GM12872 (cell line): ENCODE data around the gene KIF26B.

ENCODE experiments used
- CTCF ChIP-seq: IDR thresholded peaks from 3 replicates; pipeline ENCODE4 v1.5.1; 2011; ENCODE audit warnings: low read depth, mild to moderate bottlenecking, low read length, moderate library complexity; ENCODE audit not compliant: insufficient read depth

KIF26B gene

GRCh38 chr1:245272676-245273075 lies 117.9 kb downstream of the KIF26B start:
- TF ChIP-seq CTCF = no peak

GRCh38 chr1:245276445-245276844 lies 121.7 kb downstream of the KIF26B start:
- TF ChIP-seq CTCF = no peak

- TF ChIP-seq CTCF = peak; percentile 18; the same call in 1 of the 3 replicates
Measured at GRCh38 chr1:245277276-245277675, 122.5 kb downstream of the KIF26B start.

GRCh38 chr1:245278846-245279245 lies 124.1 kb downstream of the KIF26B start:
- no peak for TF ChIP-seq CTCF

GRCh38 chr1:245279346-245279745 lies 124.6 kb downstream of the KIF26B start:
- TF ChIP-seq CTCF = no peak

GRCh38 chr1:245283001-245283400 lies 128.2 kb downstream of the KIF26B start:
- no peak for TF ChIP-seq CTCF

GRCh38 chr1:245285168-245285567 lies 130.4 kb downstream of the KIF26B start:
- TF ChIP-seq CTCF = no peak

GRCh38 chr1:245288796-245289195 lies 134.0 kb downstream of the KIF26B start:
- no peak for TF ChIP-seq CTCF
